HepG2 (cell line): ENCODE data around the gene SPTB. TPM values are rescaled to one million over a fixed set of nuclear protein-coding genes. Genes with fewer than 3 reads are reported as not detected.

Source experiments
- ATAC-seq: fragments of 200-7000 bp; cut with Tn5 transposase; 3 replicates; pipeline ENCODE4 v1.9.1; 2020; ENCODE audit warnings: mild to moderate bottlenecking, moderate library complexity
- BruUV-seq: library from RNA; stranded (reverse); fragments of 400-500 nt; replicated peaks from 2 replicates; lab custom pipeline; 2021; lab: Mats Ljungman, UMichigan
- CTCF ChIA-PET: fragments of 300-600 bp; formaldehyde crosslinking; extraction: SDS; loops from one replicate; lab custom pipeline; 2021; ENCODE audit warnings: low total read pairs, inconsistent platforms, low intra/inter-chr PET ratio; lab: Yijun Ruan, JAX
- POLR2A ChIA-PET: fragments of 350-600 bp; sonication (Branson Sonifier 250); formaldehyde crosslinking; loops from one replicate; lab custom pipeline; 2020; ENCODE audit warnings: antibody characterized with exemption, inconsistent platforms; lab: Yijun Ruan, JAX
- DNase-seq: peaks from one replicate; pipeline ENCODE4 v3.0.0-alpha.2; 2015; ENCODE audit warnings: low spot score
- FAIRE-seq: peaks from 3 replicates; lab custom pipeline; 2011; peaks lifted over from hg19 to GRCh38; lab: Jason Lieb, UNC
- H2AFZ ChIP-seq: one replicate; pipeline ENCODE4 v1.6.1; 2011; ENCODE audit warnings: low read length, inconsistent platforms
- H3K27ac ChIP-seq: fragments of 300-600 bp; 3 replicates; pipeline ENCODE4 v1.8.0; 2011; ENCODE audit warnings: mixed run types, mild to moderate bottlenecking, mixed read lengths, low read length, inconsistent platforms; ENCODE audit not compliant: insufficient read depth; ENCODE audit errors: extremely low read length
- H3K27me3 ChIP-seq, 2 experiments: fragments of 200-600 bp in 1 of 2; 2 replicates in 1 of 2; 3 replicates in 1 of 2; pipeline versions ENCODE4 v1.6.0 to v1.8.0; 2011; ENCODE audit warnings: low read length in 2 of 2, mild to moderate bottlenecking in 2 of 2, moderate library complexity in 2 of 2, inconsistent platforms in 1 of 2; ENCODE audit not compliant: insufficient read depth in 2 of 2, control insufficient read depth in 1 of 2
- H3K36me3 ChIP-seq, 2 experiments: fragments of 200-600 bp in 1 of 2; replicated peaks in 1 of 2; 2 replicates in 1 of 2; 3 replicates in 1 of 2; pipeline versions ENCODE4 v1.5.1 to v1.8.0; 2011; ENCODE audit warnings: low read length in 2 of 2, inconsistent platforms in 1 of 2; ENCODE audit not compliant: insufficient read depth in 2 of 2, control insufficient read depth in 1 of 2
- H3K4me1 ChIP-seq: 2 replicates; pipeline ENCODE4 v1.5.1; 2012; ENCODE audit warnings: low read length, inconsistent platforms; ENCODE audit not compliant: insufficient read depth
- H3K4me2 ChIP-seq: 2 replicates; pipeline ENCODE4 v1.6.0; 2011; ENCODE audit warnings: low read depth, low read length, inconsistent platforms
- H3K4me3 ChIP-seq, 3 experiments: fragments of 200-600 bp in 1 of 3; sonication (generic), shearing (Covaris generic) in 1 of 3; replicated peaks in 1 of 3; 2 replicates each; pipeline ENCODE4 v1.5.1; 2011 to 2016; ENCODE audit warnings: low read length in 3 of 3, inconsistent platforms in 2 of 3, low read depth in 2 of 3, mild to moderate bottlenecking in 2 of 3, control low read depth in 1 of 3, mixed read lengths in 1 of 3; ENCODE audit not compliant: insufficient read depth in 1 of 3
- H3K79me2 ChIP-seq: one replicate; pipeline ENCODE4 v1.6.1; 2011; ENCODE audit warnings: low read length, inconsistent platforms; ENCODE audit not compliant: insufficient read depth
- H3K9ac ChIP-seq: 2 replicates; pipeline ENCODE4 v1.6.0; 2011; ENCODE audit warnings: mild to moderate bottlenecking, low read depth, low read length, inconsistent platforms; ENCODE audit not compliant: insufficient read depth
- H3K9me3 ChIP-seq: 2 replicates; pipeline ENCODE4 v1.5.1; 2012; ENCODE audit warnings: mild to moderate bottlenecking, low read length
- H4K20me1 ChIP-seq: 2 replicates; pipeline ENCODE4 v1.6.0; 2011; ENCODE audit warnings: inconsistent platforms, mild to moderate bottlenecking, low read length, moderate library complexity; ENCODE audit not compliant: insufficient read depth
- BCL3 ChIP-seq: sonication (generic); formaldehyde crosslinking; IDR thresholded peaks from 2 replicates; pipeline ENCODE4 v1.5.1; 2020; ENCODE audit warnings: mild to moderate bottlenecking, missing genetic modification reagents, moderate library complexity
- KMT2A ChIP-seq: sonication (generic); formaldehyde crosslinking; IDR thresholded peaks from 2 replicates; pipeline ENCODE4 v1.4.0; 2020; ENCODE audit warnings: missing genetic modification reagents
- MTF1 ChIP-seq: sonication (generic); formaldehyde crosslinking; IDR thresholded peaks from 2 replicates; pipeline ENCODE4 v1.5.0; 2020; ENCODE audit warnings: missing genetic modification reagents
- MXD1 ChIP-seq: sonication (generic); formaldehyde crosslinking; IDR thresholded peaks from 2 replicates; pipeline ENCODE4 v1.4.0; 2020; ENCODE audit warnings: mild to moderate bottlenecking, missing genetic modification reagents
- POLR2AphosphoS5 ChIP-seq: IDR thresholded peaks from 2 replicates; pipeline ENCODE4 v1.6.1; 2012; ENCODE audit warnings: low read depth, low read length
- PPARG ChIP-seq: conservative IDR thresholded peaks from 2 replicates; pipeline ENCODE4 v1.6.1; 2016; ENCODE audit warnings: missing biosample characterization, missing genetic modification reagents
- RBM39 ChIP-seq: fragments of 200-400 bp; formaldehyde crosslinking; IDR thresholded peaks from one replicate; pipeline ENCODE4 v1.6.1; 2018; ENCODE audit warnings: antibody characterized with exemption, mild to moderate bottlenecking, low read depth, low read length; ENCODE audit not compliant: poor library complexity, severe bottlenecking
- TFDP1 ChIP-seq: IDR thresholded peaks from 2 replicates; pipeline ENCODE4 v1.6.1; 2016; ENCODE audit warnings: missing compliant biosample characterization, missing genetic modification reagents, borderline replicate concordance
- TGIF2 ChIP-seq: IDR thresholded peaks from 2 replicates; pipeline ENCODE4 v1.6.1; 2016; ENCODE audit warnings: control low read depth, missing compliant biosample characterization
- ZFP91 ChIP-seq: sonication (generic); formaldehyde crosslinking; IDR thresholded peaks from 2 replicates; pipeline ENCODE4 v1.9.0; 2022; ENCODE audit warnings: missing genetic modification reagents, mild to moderate bottlenecking, borderline replicate concordance
- ZNF264 ChIP-seq: sonication (generic); formaldehyde crosslinking; IDR thresholded peaks from 2 replicates; pipeline ENCODE4 v1.4.0; 2020; ENCODE audit warnings: missing genetic modification reagents
- ZNF362 ChIP-seq: sonication (generic); formaldehyde crosslinking; IDR thresholded peaks from 2 replicates; pipeline ENCODE4 v1.4.0; 2020; ENCODE audit warnings: missing genetic modification reagents, mild to moderate bottlenecking, borderline replicate concordance
- ZNF547 ChIP-seq: sonication (generic); formaldehyde crosslinking; IDR thresholded peaks from 2 replicates; pipeline ENCODE4 v1.5.1; 2020; ENCODE audit warnings: mild to moderate bottlenecking, missing genetic modification reagents
- ZNF784 ChIP-seq: sonication (generic); formaldehyde crosslinking; IDR thresholded peaks from 2 replicates; pipeline ENCODE4 v1.5.1; 2020; ENCODE audit warnings: missing genetic modification reagents, mild to moderate bottlenecking, borderline replicate concordance
- WGBS: methylation state at CpG from one replicate; pipeline ENCODE4 v1.1.6; 2017; ENCODE audit warnings: low lambda C conversion rate; 5-methylcytosine and 5-hydroxymethylcytosine counted together
- in situ Hi-C: cut with HindIII; loops from 2 replicates; pipeline ENCODE4 v1.10.0; 2017; ENCODE audit warnings: low pct_unique_long_range_greater_than_20kb; ENCODE audit not compliant: extremely low pct_ligation_motif_present
- intact Hi-C: fragments of 100-400 bp; cut with micrococcal nuclease; formaldehyde crosslinking; loops from one replicate; pipeline ENCODE4 v1.10.0; 2022; ENCODE audit not compliant: unreplicated experiment
- polyA plus RNA-seq, 8 experiments: library from polyadenylated mRNA; depleted of rRNA in 3 of 8; stranded (reverse) in 7 of 8; unstranded in 1 of 8; fragments of >200 nt; fragmentation: Illumina TruSeq in 4 of 8; extraction: Trizol in 4 of 8; gene quantifications; 2 replicates each; pipeline versions ENCODE4 v1.2.1 to v1.2.3, GENCODE V29; 2011 to 2016; ENCODE audit warnings: low read depth in 4 of 8, missing spikeins in 1 of 8, mixed read lengths in 1 of 8; ENCODE audit not compliant: insufficient read depth in 1 of 8
- total RNA-seq, 5 experiments: library from RNA; depleted of rRNA; stranded (reverse); fragments of >200 nt; fragmentation: Illumina TruSeq; extraction: Trizol; gene quantifications; 2 replicates each; pipeline ENCODE4 v1.2.3, GENCODE V29; 2016; ENCODE audit warnings: low read depth in 1 of 5

The SPTB gene
- total and polyA plus RNA-seq, 2 of the 13 experiments (the other 11 are each of a cell fraction or from before 2014, with no cell fraction given), result 0.01 to 0.02 TPM

GRCh38 chr14:64915029-64915424 lies 35.3 kb upstream of the SPTB start (continued):
- TF ChIP-seq ZNF784, result no peak
- TF ChIP-seq TGIF2 (CRISPR knock-in tag), result no peak
- no peak for TF ChIP-seq MTF1
- no peak for TF ChIP-seq TFDP1

GRCh38 chr14:64914237-64915028 lies 34.7 kb upstream of the SPTB start, which contains the start of gene CHURC1:
Gene CHURC1 (plus strand): TSS chr14:64914455. CDS start chr14:64914496, 41 bp downstream.
- POLR2A ChIA-PET, result interaction anchor here (0.8 to 2.3 kb wide), 9 partner anchors 10 to 129 kb away, joined by 3 to 14 read pairs (median 7); partner anchors contain the start of genes FNTB and GPX2
- ATAC-seq, result peak; percentile 98
- TF ChIP-seq PPARG (peak; percentile 27; the same call in 1 of the 2 replicates), POLR2AphosphoS5 (peak; percentile 96), ZNF264 (CRISPR knock-in tag) (no peak), BCL3 (CRISPR knock-in tag) (peak; percentile 55; the same call in 1 of the 2 replicates), ZNF362 (CRISPR knock-in tag) (0 out of 2 replicates have a peak, but pooled peaks have one; percentile 23), ZNF547 (peak; percentile 49; the same call in 1 of the 2 replicates), KMT2A (CRISPR knock-in tag) (peak; percentile 93), ZFP91 (CRISPR knock-in tag) (peak; percentile 76; the same call in 1 of the 2 replicates), MXD1 (CRISPR knock-in tag) (peak; percentile 73; the same call in 1 of the 2 replicates), RBM39 (peak; percentile 57)

More at GRCh38 chr14:64914237-64915028, 34.7 kb upstream of the SPTB start, which contains the start of gene CHURC1:
- H3K9ac ChIP-seq, result peak within 1 kb of the TSS; percentile 94
- H3K27me3 ChIP-seq, result no peaks in the 10 kb centered on the region; a peak in 1 of 5 replicates
- CTCF ChIA-PET, result no interaction called here
- peak within 1 kb of the TSS; percentile 92 for H3K4me2 ChIP-seq
- peak within 1 kb of the TSS; percentile 96 for H2AFZ ChIP-seq
- in situ Hi-C loops (no loop called here), intact Hi-C loops (loop anchor here (1.0 to 2.0 kb wide), 2 partner anchors 24 to 72 kb away; partner anchors contain the start of gene FNTB)
- DNase-seq (peak; percentile 95), FAIRE-seq (peak; percentile 83)
- peak within 1 kb of the TSS; percentile 78 for H3K27ac ChIP-seq
- BruUV-seq, result no TSS peak
- peaks cover 29% of the 10 kb centered on the region for H3K79me2 ChIP-seq
- H4K20me1 ChIP-seq, result 0 out of 2 replicates have a peak, but pooled peaks cover 3% of the 10 kb centered on the region
- no peaks in the 10 kb centered on the region for H3K36me3 ChIP-seq
- H3K4me3 ChIP-seq, result peak within 1 kb of the TSS; percentile 86 to 97 (median 90)
- WGBS, result 0% methylated on average over 17 of the region's 49 CpGs
- H3K9me3 ChIP-seq, result no peaks in the 10 kb centered on the region
- H3K4me1 ChIP-seq, result peaks cover 34% of the 10 kb centered on the region
